IMR-90 (cell line): Measurements from ENCODE around the gene AIF1.
"Not testable (repeated sequence)": the region's sequence is repeated elsewhere in the genome, so short reads cannot be mapped to it uniquely, and the experiment has no call there.

Source experiments
- CHD1 ChIP-seq: IDR thresholded peaks from 2 replicates; pipeline ENCODE4 v1.6.1; 2012; ENCODE audit warnings: low read depth, low read length, improper control_type of control experiment
- MAFK ChIP-seq: IDR thresholded peaks from 2 replicates; pipeline ENCODE4 v1.6.1; 2012; ENCODE audit warnings: low read depth, low read length, improper control_type of control experiment
- MXI1 ChIP-seq: IDR thresholded peaks from 2 replicates; pipeline ENCODE4 v1.6.1; 2012; ENCODE audit warnings: low read depth, mild to moderate bottlenecking, low read length, moderate library complexity, borderline replicate concordance
- POLR2A ChIP-seq: IDR thresholded peaks from 2 replicates; pipeline ENCODE4 v1.6.1; 2012; ENCODE audit warnings: mild to moderate bottlenecking, low read depth, low read length
- RAD21 ChIP-seq: IDR thresholded peaks from 2 replicates; pipeline ENCODE4 v1.6.1; 2012; ENCODE audit warnings: low read length, improper control_type of control experiment
- RCOR1 ChIP-seq: IDR thresholded peaks from 2 replicates; pipeline ENCODE4 v1.6.1; 2012; ENCODE audit warnings: mild to moderate bottlenecking, low read length, improper control_type of control experiment; ENCODE audit not compliant: insufficient replicate concordance
- TF ChIP-seq, protein P1 (sequence below): conservative IDR thresholded peaks from 2 replicates; pipeline ENCODE4 v1.5.1; 2012; ENCODE audit warnings: mild to moderate bottlenecking, low read depth, low read length, improper control_type of control experiment
- TF ChIP-seq, protein P2 (sequence below): fragments of 150-350 bp; IDR thresholded peaks from 2 replicates; pipeline ENCODE4 v1.6.1; 2017; ENCODE audit warnings: mild to moderate bottlenecking, antibody characterized with exemption, low read length, low read depth

DNA sequence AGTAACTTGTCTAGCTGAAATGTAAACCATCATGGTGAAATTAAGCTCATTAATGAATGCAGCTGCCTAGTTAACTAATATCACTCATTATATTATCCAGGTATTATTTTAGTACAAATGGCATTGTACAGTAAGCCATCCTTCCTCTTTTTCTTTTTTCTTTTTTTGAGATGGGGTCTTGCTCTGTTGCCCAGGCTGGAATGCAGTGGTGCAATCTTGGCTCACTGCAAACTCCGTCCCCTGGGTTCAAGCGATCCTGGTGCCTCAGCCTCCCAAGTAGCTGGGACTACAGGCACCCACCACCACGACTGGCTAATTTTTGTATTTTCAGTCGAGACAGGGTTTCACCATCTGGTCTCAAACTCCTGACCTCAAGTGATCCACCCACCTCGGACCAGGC is 24.3 kb upstream of the AIF1 start:
- TF ChIP-seq POLR2A, MAFK, RAD21, MXI1, RCOR1, CHD1: not testable (repeated sequence)
- TF ChIP-seq, protein P1, sequence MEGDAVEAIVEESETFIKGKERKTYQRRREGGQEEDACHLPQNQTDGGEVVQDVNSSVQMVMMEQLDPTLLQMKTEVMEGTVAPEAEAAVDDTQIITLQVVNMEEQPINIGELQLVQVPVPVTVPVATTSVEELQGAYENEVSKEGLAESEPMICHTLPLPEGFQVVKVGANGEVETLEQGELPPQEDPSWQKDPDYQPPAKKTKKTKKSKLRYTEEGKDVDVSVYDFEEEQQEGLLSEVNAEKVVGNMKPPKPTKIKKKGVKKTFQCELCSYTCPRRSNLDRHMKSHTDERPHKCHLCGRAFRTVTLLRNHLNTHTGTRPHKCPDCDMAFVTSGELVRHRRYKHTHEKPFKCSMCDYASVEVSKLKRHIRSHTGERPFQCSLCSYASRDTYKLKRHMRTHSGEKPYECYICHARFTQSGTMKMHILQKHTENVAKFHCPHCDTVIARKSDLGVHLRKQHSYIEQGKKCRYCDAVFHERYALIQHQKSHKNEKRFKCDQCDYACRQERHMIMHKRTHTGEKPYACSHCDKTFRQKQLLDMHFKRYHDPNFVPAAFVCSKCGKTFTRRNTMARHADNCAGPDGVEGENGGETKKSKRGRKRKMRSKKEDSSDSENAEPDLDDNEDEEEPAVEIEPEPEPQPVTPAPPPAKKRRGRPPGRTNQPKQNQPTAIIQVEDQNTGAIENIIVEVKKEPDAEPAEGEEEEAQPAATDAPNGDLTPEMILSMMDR, result not testable (repeated sequence)
- TF ChIP-seq, protein P2, sequence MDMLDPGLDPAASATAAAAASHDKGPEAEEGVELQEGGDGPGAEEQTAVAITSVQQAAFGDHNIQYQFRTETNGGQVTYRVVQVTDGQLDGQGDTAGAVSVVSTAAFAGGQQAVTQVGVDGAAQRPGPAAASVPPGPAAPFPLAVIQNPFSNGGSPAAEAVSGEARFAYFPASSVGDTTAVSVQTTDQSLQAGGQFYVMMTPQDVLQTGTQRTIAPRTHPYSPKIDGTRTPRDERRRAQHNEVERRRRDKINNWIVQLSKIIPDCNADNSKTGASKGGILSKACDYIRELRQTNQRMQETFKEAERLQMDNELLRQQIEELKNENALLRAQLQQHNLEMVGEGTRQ, result not testable (repeated sequence)
